Measurements from ENCODE around the gene NCOA4.
A peak's percentile ranks its signal among the peaks of the same experiment; 100 is the strongest.

DNA sequence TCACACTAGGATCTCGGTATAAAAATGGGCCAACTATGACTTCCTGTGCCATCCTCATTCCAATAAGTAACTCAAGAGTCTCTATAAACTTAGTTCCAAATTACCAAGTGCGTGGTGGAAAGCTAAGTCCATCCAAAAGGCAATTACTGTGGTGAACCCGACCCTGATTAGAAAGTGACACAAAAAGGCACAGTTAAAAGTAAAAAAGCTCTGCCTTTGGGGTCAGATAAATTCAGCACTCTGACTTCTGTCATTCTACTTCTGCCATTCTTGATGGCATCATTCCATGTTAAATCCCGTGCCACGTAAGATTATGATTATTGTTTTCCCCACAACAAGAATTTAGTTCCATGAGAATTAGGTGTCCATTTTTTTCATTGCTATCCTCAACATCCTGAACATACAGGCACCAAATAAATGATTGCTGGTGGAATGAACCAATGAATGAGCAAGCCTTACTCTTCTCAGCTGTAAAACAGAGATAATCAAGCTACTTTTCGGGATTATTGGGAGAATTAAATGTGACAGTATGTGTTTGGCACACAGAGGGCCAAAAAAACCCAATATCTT is 877 bp downstream of the NCOA4 start:
- TF ChIP-seq, protein P1, sequence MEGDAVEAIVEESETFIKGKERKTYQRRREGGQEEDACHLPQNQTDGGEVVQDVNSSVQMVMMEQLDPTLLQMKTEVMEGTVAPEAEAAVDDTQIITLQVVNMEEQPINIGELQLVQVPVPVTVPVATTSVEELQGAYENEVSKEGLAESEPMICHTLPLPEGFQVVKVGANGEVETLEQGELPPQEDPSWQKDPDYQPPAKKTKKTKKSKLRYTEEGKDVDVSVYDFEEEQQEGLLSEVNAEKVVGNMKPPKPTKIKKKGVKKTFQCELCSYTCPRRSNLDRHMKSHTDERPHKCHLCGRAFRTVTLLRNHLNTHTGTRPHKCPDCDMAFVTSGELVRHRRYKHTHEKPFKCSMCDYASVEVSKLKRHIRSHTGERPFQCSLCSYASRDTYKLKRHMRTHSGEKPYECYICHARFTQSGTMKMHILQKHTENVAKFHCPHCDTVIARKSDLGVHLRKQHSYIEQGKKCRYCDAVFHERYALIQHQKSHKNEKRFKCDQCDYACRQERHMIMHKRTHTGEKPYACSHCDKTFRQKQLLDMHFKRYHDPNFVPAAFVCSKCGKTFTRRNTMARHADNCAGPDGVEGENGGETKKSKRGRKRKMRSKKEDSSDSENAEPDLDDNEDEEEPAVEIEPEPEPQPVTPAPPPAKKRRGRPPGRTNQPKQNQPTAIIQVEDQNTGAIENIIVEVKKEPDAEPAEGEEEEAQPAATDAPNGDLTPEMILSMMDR (IDR thresholded peaks at IDR 0.05; ENCODE audit: insufficient read depth, low read length) = no peak
- TF ChIP-seq, protein P2, sequence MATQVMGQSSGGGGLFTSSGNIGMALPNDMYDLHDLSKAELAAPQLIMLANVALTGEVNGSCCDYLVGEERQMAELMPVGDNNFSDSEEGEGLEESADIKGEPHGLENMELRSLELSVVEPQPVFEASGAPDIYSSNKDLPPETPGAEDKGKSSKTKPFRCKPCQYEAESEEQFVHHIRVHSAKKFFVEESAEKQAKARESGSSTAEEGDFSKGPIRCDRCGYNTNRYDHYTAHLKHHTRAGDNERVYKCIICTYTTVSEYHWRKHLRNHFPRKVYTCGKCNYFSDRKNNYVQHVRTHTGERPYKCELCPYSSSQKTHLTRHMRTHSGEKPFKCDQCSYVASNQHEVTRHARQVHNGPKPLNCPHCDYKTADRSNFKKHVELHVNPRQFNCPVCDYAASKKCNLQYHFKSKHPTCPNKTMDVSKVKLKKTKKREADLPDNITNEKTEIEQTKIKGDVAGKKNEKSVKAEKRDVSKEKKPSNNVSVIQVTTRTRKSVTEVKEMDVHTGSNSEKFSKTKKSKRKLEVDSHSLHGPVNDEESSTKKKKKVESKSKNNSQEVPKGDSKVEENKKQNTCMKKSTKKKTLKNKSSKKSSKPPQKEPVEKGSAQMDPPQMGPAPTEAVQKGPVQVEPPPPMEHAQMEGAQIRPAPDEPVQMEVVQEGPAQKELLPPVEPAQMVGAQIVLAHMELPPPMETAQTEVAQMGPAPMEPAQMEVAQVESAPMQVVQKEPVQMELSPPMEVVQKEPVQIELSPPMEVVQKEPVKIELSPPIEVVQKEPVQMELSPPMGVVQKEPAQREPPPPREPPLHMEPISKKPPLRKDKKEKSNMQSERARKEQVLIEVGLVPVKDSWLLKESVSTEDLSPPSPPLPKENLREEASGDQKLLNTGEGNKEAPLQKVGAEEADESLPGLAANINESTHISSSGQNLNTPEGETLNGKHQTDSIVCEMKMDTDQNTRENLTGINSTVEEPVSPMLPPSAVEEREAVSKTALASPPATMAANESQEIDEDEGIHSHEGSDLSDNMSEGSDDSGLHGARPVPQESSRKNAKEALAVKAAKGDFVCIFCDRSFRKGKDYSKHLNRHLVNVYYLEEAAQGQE (IDR thresholded peaks at IDR 0.05; ENCODE audit: insufficient replicate concordance, low read depth) = no peak
- TF ChIP-seq POLR2AphosphoS5 (IDR thresholded peaks at IDR 0.05; ENCODE audit: low read depth) = 0 out of 2 replicates have a peak, but pooled peaks have one; percentile 19
- TF ChIP-seq SPI1 (IDR thresholded peaks at IDR 0.05; ENCODE audit: borderline replicate concordance, low read depth) = no peak

Measured in HL-60 (cell line).